GM12878 (cell line): ENCODE measurements around the gene RPS6KA2. TPM values are rescaled to one million over a fixed set of nuclear protein-coding genes. Genes with fewer than 3 reads are reported as not detected.

ENCODE experiments used
- CBX3 ChIP-seq: fragments of 200-600 bp; sonication (generic); IDR thresholded peaks from 2 replicates; pipeline ENCODE4 v1.6.1; 2016; ENCODE audit warnings: low read depth, borderline replicate concordance
- CBX5 ChIP-seq: sonication (generic); IDR thresholded peaks from 2 replicates; pipeline ENCODE4 v1.6.1; 2016; ENCODE audit warnings: low read depth, moderate library complexity, mild to moderate bottlenecking, inconsistent platforms
- CEBPB ChIP-seq, 2 experiments: fragments of 150-350 bp in 1 of 2; IDR thresholded peaks; 2 replicates each; pipeline ENCODE4 v1.6.1; 2012 to 2014; ENCODE audit warnings: low read depth in 2 of 2, low read length in 2 of 2, borderline replicate concordance in 1 of 2, inconsistent platforms in 1 of 2
- CHD2 ChIP-seq: IDR thresholded peaks from 2 replicates; pipeline ENCODE4 v1.6.1; 2011; ENCODE audit warnings: low read depth, low read length, improper control_type of control experiment, borderline replicate concordance
- EED ChIP-seq: sonication (generic); IDR thresholded peaks from 2 replicates; pipeline ENCODE4 v1.6.1; 2016; ENCODE audit warnings: antibody characterized with exemption, low read depth
- FOS ChIP-seq: IDR thresholded peaks from 3 replicates; pipeline ENCODE4 v1.6.1; 2011; ENCODE audit warnings: borderline replicate concordance; ENCODE audit not compliant: insufficient read length; ENCODE audit errors: extremely low read depth
- FOXM1 ChIP-seq: IDR thresholded peaks from 2 replicates; pipeline ENCODE4 v1.6.1; 2012; ENCODE audit warnings: low read depth, mild to moderate bottlenecking, inconsistent platforms, low read length, moderate library complexity
- IKZF1 ChIP-seq: fragments of 450-650 bp; conservative IDR thresholded peaks from 2 replicates; pipeline ENCODE4 v1.6.1; 2017; ENCODE audit warnings: antibody characterized with exemption, mild to moderate bottlenecking
- PML ChIP-seq: IDR thresholded peaks from 2 replicates; pipeline ENCODE4 v1.6.1; 2012; ENCODE audit warnings: low read length, inconsistent platforms
- POU2F2 ChIP-seq: IDR thresholded peaks from 3 replicates; pipeline ENCODE4 v1.6.1; 2011; ENCODE audit warnings: low read depth, mild to moderate bottlenecking, low read length, borderline replicate concordance
- SIX5 ChIP-seq: IDR thresholded peaks from 2 replicates; pipeline ENCODE4 v1.6.1; 2011; ENCODE audit warnings: mild to moderate bottlenecking, low read depth, low read length, moderate library complexity; ENCODE audit not compliant: severe bottlenecking
- SMC3 ChIP-seq: IDR thresholded peaks from 2 replicates; pipeline ENCODE4 v1.6.1; 2011; ENCODE audit warnings: low read length, improper control_type of control experiment, borderline replicate concordance
- TARDBP ChIP-seq: IDR thresholded peaks from 2 replicates; pipeline ENCODE4 v1.6.1; 2016; ENCODE audit warnings: borderline replicate concordance
- ZZZ3 ChIP-seq: IDR thresholded peaks from 2 replicates; pipeline ENCODE4 v1.6.1; 2011; ENCODE audit warnings: low read depth; ENCODE audit not compliant: control insufficient read depth, insufficient read length
- polyA plus RNA-seq, 11 experiments: library from polyadenylated mRNA; depleted of rRNA in 4 of 11; unstranded in 6 of 11; stranded (reverse) in 5 of 11; fragments of >200 nt; fragmentation: Nextera tagmentation in 4 of 11; fragmentation: Illumina TruSeq in 1 of 11; extraction: Ambion mirVana in 4 of 11; extraction: Trizol in 1 of 11; gene quantifications; 1 replicate in 1 of 11; 2 replicates in 10 of 11; pipeline versions ENCODE4 v1.2.1 to v1.2.3, GENCODE V29; 2011 to 2016; ENCODE audit warnings: inconsistent platforms in 2 of 11, missing spikeins in 2 of 11, low read depth in 1 of 11
- total RNA-seq, 4 experiments: library from RNA; depleted of rRNA in 3 of 4; stranded (reverse); fragments of >200 nt in 3 of 4; fragmentation: Illumina TruSeq in 1 of 4; extraction: Trizol in 1 of 4; gene quantifications; 2 replicates each; pipeline versions ENCODE4 v1.2.1 to v1.2.3, GENCODE V29; 2013 to 2021
- TF ChIP-seq, protein P1 (sequence below): IDR thresholded peaks from 2 replicates; pipeline ENCODE4 v1.6.1; 2011; ENCODE audit warnings: borderline replicate concordance, low read depth, mild to moderate bottlenecking, moderate library complexity, low read length; ENCODE audit not compliant: insufficient read depth, poor library complexity, severe bottlenecking
- TF ChIP-seq, protein P2 (sequence below): fragments of 450-650 bp; IDR thresholded peaks from 2 replicates; pipeline ENCODE4 v1.6.1; 2017; ENCODE audit warnings: mild to moderate bottlenecking, moderate library complexity
- TF ChIP-seq, protein P3 (sequence below): IDR thresholded peaks from 2 replicates; pipeline ENCODE4 v1.6.1; 2012; ENCODE audit warnings: low read depth, low read length, improper control_type of control experiment
- TF ChIP-seq, protein P4 (sequence below): fragments of 150-350 bp; IDR thresholded peaks from 2 replicates; pipeline ENCODE4 v1.6.1; 2016; ENCODE audit warnings: low read depth, low read length

Gene RPS6KA2
- total and polyA plus RNA-seq, 10 of the 15 experiments (the other 5 are each of a cell fraction or from before 2014, with no cell fraction given) = 0.02 to 1.0 (median 0.22) TPM; not detected in 1

DNA sequence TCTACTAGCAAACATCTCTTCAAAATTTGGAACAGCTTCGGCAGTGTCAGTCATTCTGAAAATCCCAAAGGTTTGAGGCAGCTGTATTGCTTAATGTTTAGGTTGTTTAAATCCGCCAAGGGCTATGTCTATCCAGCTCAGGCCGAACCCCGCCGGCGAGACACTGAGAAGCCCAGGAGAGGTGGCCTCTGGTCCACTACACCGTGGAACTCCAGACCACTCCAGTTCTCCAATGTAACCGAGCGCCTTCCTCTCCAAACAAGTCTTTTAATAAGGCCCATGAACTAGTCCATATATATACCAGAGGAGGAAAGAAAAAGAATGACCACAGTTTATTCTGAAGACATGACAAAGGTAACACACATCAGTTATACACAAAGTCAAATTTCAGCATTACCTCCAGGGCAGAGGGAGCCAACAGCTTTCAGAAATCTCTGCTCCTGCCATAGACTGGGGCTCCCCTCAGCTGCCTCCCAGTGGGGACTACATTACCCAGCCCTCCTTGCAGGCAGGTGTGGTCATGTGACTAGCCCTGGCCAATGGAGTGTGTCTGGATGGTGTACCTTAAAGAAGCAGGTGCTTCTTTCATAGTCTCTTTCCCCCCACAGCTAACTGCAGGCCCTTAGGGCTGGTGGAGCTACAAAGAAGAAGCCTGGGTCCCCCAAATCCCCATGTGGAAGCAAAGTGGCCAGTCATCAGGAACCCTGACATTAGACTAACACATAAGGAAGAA, 40.5 kb downstream of the RPS6KA2 start, which contains the start of gene RAMACL (continued):
- TF ChIP-seq IKZF1 = 0 out of 2 replicates have a peak, but pooled peaks have one; percentile 20
- TF ChIP-seq POU2F2 = no peak
- no peak for TF ChIP-seq CBX5
- TF ChIP-seq PML = no peak
- TF ChIP-seq, protein P1, sequence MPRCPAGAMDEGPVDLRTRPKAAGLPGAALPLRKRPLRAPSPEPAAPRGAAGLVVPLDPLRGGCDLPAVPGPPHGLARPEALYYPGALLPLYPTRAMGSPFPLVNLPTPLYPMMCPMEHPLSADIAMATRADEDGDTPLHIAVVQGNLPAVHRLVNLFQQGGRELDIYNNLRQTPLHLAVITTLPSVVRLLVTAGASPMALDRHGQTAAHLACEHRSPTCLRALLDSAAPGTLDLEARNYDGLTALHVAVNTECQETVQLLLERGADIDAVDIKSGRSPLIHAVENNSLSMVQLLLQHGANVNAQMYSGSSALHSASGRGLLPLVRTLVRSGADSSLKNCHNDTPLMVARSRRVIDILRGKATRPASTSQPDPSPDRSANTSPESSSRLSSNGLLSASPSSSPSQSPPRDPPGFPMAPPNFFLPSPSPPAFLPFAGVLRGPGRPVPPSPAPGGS = no peak
- TF ChIP-seq, protein P2, sequence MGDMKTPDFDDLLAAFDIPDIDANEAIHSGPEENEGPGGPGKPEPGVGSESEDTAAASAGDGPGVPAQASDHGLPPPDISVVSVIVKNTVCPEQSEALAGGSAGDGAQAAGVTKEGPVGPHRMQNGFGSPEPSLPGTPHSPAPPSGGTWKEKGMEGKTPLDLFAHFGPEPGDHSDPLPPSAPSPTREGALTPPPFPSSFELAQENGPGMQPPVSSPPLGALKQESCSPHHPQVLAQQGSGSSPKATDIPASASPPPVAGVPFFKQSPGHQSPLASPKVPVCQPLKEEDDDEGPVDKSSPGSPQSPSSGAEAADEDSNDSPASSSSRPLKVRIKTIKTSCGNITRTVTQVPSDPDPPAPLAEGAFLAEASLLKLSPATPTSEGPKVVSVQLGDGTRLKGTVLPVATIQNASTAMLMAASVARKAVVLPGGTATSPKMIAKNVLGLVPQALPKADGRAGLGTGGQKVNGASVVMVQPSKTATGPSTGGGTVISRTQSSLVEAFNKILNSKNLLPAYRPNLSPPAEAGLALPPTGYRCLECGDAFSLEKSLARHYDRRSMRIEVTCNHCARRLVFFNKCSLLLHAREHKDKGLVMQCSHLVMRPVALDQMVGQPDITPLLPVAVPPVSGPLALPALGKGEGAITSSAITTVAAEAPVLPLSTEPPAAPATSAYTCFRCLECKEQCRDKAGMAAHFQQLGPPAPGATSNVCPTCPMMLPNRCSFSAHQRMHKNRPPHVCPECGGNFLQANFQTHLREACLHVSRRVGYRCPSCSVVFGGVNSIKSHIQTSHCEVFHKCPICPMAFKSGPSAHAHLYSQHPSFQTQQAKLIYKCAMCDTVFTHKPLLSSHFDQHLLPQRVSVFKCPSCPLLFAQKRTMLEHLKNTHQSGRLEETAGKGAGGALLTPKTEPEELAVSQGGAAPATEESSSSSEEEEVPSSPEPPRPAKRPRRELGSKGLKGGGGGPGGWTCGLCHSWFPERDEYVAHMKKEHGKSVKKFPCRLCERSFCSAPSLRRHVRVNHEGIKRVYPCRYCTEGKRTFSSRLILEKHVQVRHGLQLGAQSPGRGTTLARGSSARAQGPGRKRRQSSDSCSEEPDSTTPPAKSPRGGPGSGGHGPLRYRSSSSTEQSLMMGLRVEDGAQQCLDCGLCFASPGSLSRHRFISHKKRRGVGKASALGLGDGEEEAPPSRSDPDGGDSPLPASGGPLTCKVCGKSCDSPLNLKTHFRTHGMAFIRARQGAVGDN = no peak
- peak; percentile 45 for TF ChIP-seq FOS
- no peak for TF ChIP-seq FOXM1
- no peak for TF ChIP-seq ZZZ3
- peak; percentile 26; the same call in 1 of the 2 replicates for TF ChIP-seq TARDBP
- TF ChIP-seq EED = no peak
- no peak for TF ChIP-seq CEBPB (IDR thresholded peaks at IDR 0.05; ENCODE audit: borderline replicate concordance in 1 of 2, low read depth in 2 of 2, low read length in 2 of 2)
- TF ChIP-seq CBX3 = no peak
- peak; percentile 88 for TF ChIP-seq SIX5
- TF ChIP-seq, protein P3, sequence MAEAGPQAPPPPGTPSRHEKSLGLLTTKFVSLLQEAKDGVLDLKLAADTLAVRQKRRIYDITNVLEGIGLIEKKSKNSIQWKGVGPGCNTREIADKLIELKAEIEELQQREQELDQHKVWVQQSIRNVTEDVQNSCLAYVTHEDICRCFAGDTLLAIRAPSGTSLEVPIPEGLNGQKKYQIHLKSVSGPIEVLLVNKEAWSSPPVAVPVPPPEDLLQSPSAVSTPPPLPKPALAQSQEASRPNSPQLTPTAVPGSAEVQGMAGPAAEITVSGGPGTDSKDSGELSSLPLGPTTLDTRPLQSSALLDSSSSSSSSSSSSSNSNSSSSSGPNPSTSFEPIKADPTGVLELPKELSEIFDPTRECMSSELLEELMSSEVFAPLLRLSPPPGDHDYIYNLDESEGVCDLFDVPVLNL = no peak
- TF ChIP-seq, protein P4, sequence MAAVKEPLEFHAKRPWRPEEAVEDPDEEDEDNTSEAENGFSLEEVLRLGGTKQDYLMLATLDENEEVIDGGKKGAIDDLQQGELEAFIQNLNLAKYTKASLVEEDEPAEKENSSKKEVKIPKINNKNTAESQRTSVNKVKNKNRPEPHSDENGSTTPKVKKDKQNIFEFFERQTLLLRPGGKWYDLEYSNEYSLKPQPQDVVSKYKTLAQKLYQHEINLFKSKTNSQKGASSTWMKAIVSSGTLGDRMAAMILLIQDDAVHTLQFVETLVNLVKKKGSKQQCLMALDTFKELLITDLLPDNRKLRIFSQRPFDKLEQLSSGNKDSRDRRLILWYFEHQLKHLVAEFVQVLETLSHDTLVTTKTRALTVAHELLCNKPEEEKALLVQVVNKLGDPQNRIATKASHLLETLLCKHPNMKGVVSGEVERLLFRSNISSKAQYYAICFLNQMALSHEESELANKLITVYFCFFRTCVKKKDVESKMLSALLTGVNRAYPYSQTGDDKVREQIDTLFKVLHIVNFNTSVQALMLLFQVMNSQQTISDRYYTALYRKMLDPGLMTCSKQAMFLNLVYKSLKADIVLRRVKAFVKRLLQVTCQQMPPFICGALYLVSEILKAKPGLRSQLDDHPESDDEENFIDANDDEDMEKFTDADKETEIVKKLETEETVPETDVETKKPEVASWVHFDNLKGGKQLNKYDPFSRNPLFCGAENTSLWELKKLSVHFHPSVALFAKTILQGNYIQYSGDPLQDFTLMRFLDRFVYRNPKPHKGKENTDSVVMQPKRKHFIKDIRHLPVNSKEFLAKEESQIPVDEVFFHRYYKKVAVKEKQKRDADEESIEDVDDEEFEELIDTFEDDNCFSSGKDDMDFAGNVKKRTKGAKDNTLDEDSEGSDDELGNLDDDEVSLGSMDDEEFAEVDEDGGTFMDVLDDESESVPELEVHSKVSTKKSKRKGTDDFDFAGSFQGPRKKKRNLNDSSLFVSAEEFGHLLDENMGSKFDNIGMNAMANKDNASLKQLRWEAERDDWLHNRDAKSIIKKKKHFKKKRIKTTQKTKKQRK = no peak
- peak; percentile 47; the same call in 1 of the 2 replicates for TF ChIP-seq CHD2
- no peak for TF ChIP-seq SMC3
